NB4 (cell line): ENCODE results near the gene LRFN2.

Experiments used
- DNase-seq: peaks from one replicate; pipeline ENCODE4 v3.0.0; 2010; ENCODE audit warnings: low read depth
- H3K4me3 ChIP-seq: one replicate; pipeline ENCODE4 v1.5.1; 2011; ENCODE audit warnings: mild to moderate bottlenecking, low read depth, low read length, moderate library complexity
- CTCF ChIP-seq: IDR thresholded peaks from one replicate; pipeline ENCODE4 v1.5.1; 2012; ENCODE audit warnings: low read depth, low read length
- MAX ChIP-seq: IDR thresholded peaks from 2 replicates; pipeline ENCODE4 v1.6.1; 2011; ENCODE audit warnings: low read depth, low read length
- MYC ChIP-seq: IDR thresholded peaks from 2 replicates; pipeline ENCODE4 v1.6.1; 2011; ENCODE audit warnings: low read depth, low read length
- POLR2A ChIP-seq: IDR thresholded peaks from 2 replicates; pipeline ENCODE4 v1.6.1; 2011; ENCODE audit warnings: mild to moderate bottlenecking; ENCODE audit not compliant: insufficient read length; ENCODE audit errors: extremely low read depth

LRFN2 gene

GRCh38 chr6:40419377-40419776 is 167.8 kb downstream of the LRFN2 start:
- DNase-seq: no peak
- TF ChIP-seq MAX (no peak), CTCF (no peak)

GRCh38 chr6:40417031-40417430 is 170.1 kb downstream of the LRFN2 start:
- no peak for TF ChIP-seq MAX
- TF ChIP-seq MYC: no peak
- no peak for TF ChIP-seq POLR2A
- TF ChIP-seq CTCF: no peak
- no peak overlapping the region for H3K4me3 ChIP-seq
- no peak for DNase-seq

More at GRCh38 chr6:40419377-40419776, 167.8 kb downstream of the LRFN2 start:
- H3K4me3 ChIP-seq: no peak overlapping the region

GRCh38 chr6:40414617-40415016 is 172.5 kb downstream of the LRFN2 start:
- TF ChIP-seq MYC (no peak), POLR2A (no peak), CTCF (no peak), MAX (no peak)

GRCh38 chr6:40413239-40413638 is 173.9 kb downstream of the LRFN2 start:
- no peak overlapping the region for H3K4me3 ChIP-seq
- TF ChIP-seq POLR2A: no peak
- no peak for TF ChIP-seq MAX
- no peak for TF ChIP-seq CTCF
- TF ChIP-seq MYC: no peak
- no peak for DNase-seq

More at GRCh38 chr6:40414617-40415016, 172.5 kb downstream of the LRFN2 start:
- H3K4me3 ChIP-seq: no peak overlapping the region
- DNase-seq: no peak

- no peak for TF ChIP-seq MAX
- no peak for TF ChIP-seq POLR2A
- TF ChIP-seq MYC: no peak
- no peak for TF ChIP-seq CTCF
- no peak for DNase-seq
Observed at GRCh38 chr6:40411881-40412280, 175.3 kb downstream of the LRFN2 start.

GRCh38 chr6:40410821-40411220 is 176.3 kb downstream of the LRFN2 start:
- H3K4me3 ChIP-seq: no peak overlapping the region
- DNase-seq: no peak
- TF ChIP-seq MYC (no peak), MAX (no peak), CTCF (no peak), POLR2A (no peak)

More at GRCh38 chr6:40411881-40412280, 175.3 kb downstream of the LRFN2 start:
- H3K4me3 ChIP-seq: no peak overlapping the region
